WTC11 (cell line): ENCODE data around the gene TAF3. TPM values are rescaled to one million over a fixed set of nuclear protein-coding genes. Genes with fewer than 3 reads are reported as not detected.

ENCODE experiments used
- ATAC-seq: fragments of 200-7000 bp; cut with Tn5 transposase; 2 replicates; pipeline ENCODE4 v1.10.0; 2021; ENCODE audit warnings: mild to moderate bottlenecking, moderate library complexity
- CTCF ChIA-PET: fragments of 300-600 bp; sonication (Branson Sonifier 250); formaldehyde crosslinking; loops from one replicate; lab custom pipeline; 2021; ENCODE audit warnings: antibody characterized with exemption; lab: Charles Lee
- POLR2A ChIA-PET: fragments of 350-600 bp; sonication (Branson Sonifier 250); formaldehyde crosslinking; loops from one replicate; lab custom pipeline; 2021; ENCODE audit warnings: antibody characterized with exemption; lab: Charles Lee
- DNase-seq: peaks from one replicate; pipeline ENCODE4 v3.0.0; 2021; ENCODE audit warnings: low spot score
- H3K27ac Mint-ChIP-seq: 2 replicates; pipeline ENCODE4 v1.8.0; 2021; ENCODE audit warnings: mixed read lengths
- H3K27me3 Mint-ChIP-seq: 2 replicates; pipeline ENCODE4 v1.8.0; 2021; ENCODE audit warnings: low read depth, mild to moderate bottlenecking, moderate library complexity, mixed read lengths
- H3K36me3 Mint-ChIP-seq: 2 replicates; pipeline ENCODE4 v1.8.0; 2021; ENCODE audit warnings: mixed read lengths
- H3K4me1 Mint-ChIP-seq: 2 replicates; pipeline ENCODE4 v1.8.0; 2022; ENCODE audit warnings: mixed read lengths
- H3K4me3 Mint-ChIP-seq: 2 replicates; pipeline ENCODE4 v1.8.0; 2021; ENCODE audit warnings: mild to moderate bottlenecking, moderate library complexity, mixed read lengths
- H3K9me3 Mint-ChIP-seq: 2 replicates; pipeline ENCODE4 v1.8.0; 2021; ENCODE audit warnings: mixed read lengths
- CBFB ChIP-seq: sonication (generic); formaldehyde crosslinking; IDR thresholded peaks from 2 replicates; pipeline ENCODE4 v1.8.1; 2022; ENCODE audit warnings: mild to moderate bottlenecking, low read depth, missing genetic modification reagents
- JUN ChIP-seq: sonication (generic); formaldehyde crosslinking; IDR thresholded peaks from 2 replicates; pipeline ENCODE4 v1.8.0; 2023; ENCODE audit warnings: mild to moderate bottlenecking, missing genetic modification reagents
- ZNF138 ChIP-seq: sonication (generic); formaldehyde crosslinking; conservative IDR thresholded peaks from 2 replicates; pipeline ENCODE4 v1.8.1; 2022; ENCODE audit warnings: mild to moderate bottlenecking, moderate library complexity, missing genetic modification reagents
- ZNF423 ChIP-seq: fragments of 250-450 bp; sonication (Bioruptor Pico); IDR thresholded peaks from 2 replicates; pipeline ENCODE4 v2.1.2; 2022; ENCODE audit warnings: mild to moderate bottlenecking, moderate library complexity
- total RNA-seq: library from RNA; stranded (reverse); gene quantifications from 3 replicates; pipeline ENCODE4 v1.2.3, GENCODE V29; 2021
- TF ChIP-seq, protein P1 (sequence below): fragments of 200-600 bp; IDR thresholded peaks from 2 replicates; pipeline ENCODE4 v1.8.0; 2022; ENCODE audit warnings: antibody characterized with exemption
- TF ChIP-seq, protein P2 (sequence below): fragments of 250-450 bp; sonication (Bioruptor Pico); IDR thresholded peaks from 2 replicates; pipeline ENCODE4 v1.8.0; 2021; ENCODE audit warnings: mild to moderate bottlenecking
- TF ChIP-seq, protein P3 (sequence below): sonication (generic); formaldehyde crosslinking; conservative IDR thresholded peaks from 2 replicates; pipeline ENCODE4 v1.8.1; 2022; ENCODE audit warnings: mild to moderate bottlenecking, missing genetic modification reagents
- TF ChIP-seq, protein P4 (sequence below): fragments of 250-450 bp; sonication (Bioruptor Pico); IDR thresholded peaks from 2 replicates; pipeline ENCODE4 v1.9.0; 2021; ENCODE audit warnings: mild to moderate bottlenecking
- TF ChIP-seq, protein P5 (sequence below): fragments of 250-450 bp; sonication (Bioruptor Pico); IDR thresholded peaks from 2 replicates; pipeline ENCODE4 v2.1.2; 2022; ENCODE audit warnings: mild to moderate bottlenecking, moderate library complexity
- TF ChIP-seq, protein P6 (sequence below): sonication (generic); formaldehyde crosslinking; IDR thresholded peaks from 2 replicates; pipeline ENCODE4 v1.8.0; 2022; ENCODE audit warnings: mild to moderate bottlenecking, missing genetic modification reagents
- TF ChIP-seq, protein P7 (sequence below): sonication (generic); formaldehyde crosslinking; IDR thresholded peaks from 2 replicates; pipeline ENCODE4 v1.8.1; 2023; ENCODE audit warnings: mild to moderate bottlenecking, missing genetic modification reagents

The TAF3 gene
- total RNA-seq, 1 experiment from 2014 or later, result 8.9 TPM

DNA sequence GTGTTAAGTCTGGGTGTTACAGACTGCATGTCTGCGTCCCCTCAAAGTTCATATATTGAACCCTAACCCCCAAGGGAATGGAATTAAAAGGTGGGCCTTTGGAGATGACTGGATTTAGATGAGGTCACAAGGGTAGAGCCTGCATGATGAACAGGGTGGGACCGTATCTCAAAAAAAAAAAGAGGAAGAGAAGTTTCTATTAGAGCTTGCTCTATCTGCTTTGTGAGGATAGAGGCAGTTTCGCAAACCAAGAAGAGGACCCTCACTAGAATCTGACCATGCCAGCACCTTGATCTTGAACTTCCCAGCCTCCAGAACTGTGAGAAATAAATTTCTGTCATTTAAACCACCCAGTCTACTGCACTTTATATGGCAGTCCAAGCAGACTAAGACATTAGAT lies 31.9 kb upstream of the TAF3 start (continued):
- TF ChIP-seq, protein P1, sequence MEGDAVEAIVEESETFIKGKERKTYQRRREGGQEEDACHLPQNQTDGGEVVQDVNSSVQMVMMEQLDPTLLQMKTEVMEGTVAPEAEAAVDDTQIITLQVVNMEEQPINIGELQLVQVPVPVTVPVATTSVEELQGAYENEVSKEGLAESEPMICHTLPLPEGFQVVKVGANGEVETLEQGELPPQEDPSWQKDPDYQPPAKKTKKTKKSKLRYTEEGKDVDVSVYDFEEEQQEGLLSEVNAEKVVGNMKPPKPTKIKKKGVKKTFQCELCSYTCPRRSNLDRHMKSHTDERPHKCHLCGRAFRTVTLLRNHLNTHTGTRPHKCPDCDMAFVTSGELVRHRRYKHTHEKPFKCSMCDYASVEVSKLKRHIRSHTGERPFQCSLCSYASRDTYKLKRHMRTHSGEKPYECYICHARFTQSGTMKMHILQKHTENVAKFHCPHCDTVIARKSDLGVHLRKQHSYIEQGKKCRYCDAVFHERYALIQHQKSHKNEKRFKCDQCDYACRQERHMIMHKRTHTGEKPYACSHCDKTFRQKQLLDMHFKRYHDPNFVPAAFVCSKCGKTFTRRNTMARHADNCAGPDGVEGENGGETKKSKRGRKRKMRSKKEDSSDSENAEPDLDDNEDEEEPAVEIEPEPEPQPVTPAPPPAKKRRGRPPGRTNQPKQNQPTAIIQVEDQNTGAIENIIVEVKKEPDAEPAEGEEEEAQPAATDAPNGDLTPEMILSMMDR, result no peak
- no peak for TF ChIP-seq CBFB (CRISPR knock-in tag)
- no peak for TF ChIP-seq ZNF423 (CRISPR knock-in tag)
- TF ChIP-seq JUN (CRISPR knock-in tag), result no peak
- TF ChIP-seq, protein P2, sequence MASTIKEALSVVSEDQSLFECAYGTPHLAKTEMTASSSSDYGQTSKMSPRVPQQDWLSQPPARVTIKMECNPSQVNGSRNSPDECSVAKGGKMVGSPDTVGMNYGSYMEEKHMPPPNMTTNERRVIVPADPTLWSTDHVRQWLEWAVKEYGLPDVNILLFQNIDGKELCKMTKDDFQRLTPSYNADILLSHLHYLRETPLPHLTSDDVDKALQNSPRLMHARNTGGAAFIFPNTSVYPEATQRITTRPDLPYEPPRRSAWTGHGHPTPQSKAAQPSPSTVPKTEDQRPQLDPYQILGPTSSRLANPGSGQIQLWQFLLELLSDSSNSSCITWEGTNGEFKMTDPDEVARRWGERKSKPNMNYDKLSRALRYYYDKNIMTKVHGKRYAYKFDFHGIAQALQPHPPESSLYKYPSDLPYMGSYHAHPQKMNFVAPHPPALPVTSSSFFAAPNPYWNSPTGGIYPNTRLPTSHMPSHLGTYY (CRISPR knock-in tag), result no peak
- TF ChIP-seq, protein P3, sequence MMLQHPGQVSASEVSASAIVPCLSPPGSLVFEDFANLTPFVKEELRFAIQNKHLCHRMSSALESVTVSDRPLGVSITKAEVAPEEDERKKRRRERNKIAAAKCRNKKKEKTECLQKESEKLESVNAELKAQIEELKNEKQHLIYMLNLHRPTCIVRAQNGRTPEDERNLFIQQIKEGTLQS (CRISPR knock-in tag), result no peak
- TF ChIP-seq, protein P4, sequence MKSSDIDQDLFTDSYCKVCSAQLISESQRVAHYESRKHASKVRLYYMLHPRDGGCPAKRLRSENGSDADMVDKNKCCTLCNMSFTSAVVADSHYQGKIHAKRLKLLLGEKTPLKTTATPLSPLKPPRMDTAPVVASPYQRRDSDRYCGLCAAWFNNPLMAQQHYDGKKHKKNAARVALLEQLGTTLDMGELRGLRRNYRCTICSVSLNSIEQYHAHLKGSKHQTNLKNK, result no peak
- TF ChIP-seq, protein P5, sequence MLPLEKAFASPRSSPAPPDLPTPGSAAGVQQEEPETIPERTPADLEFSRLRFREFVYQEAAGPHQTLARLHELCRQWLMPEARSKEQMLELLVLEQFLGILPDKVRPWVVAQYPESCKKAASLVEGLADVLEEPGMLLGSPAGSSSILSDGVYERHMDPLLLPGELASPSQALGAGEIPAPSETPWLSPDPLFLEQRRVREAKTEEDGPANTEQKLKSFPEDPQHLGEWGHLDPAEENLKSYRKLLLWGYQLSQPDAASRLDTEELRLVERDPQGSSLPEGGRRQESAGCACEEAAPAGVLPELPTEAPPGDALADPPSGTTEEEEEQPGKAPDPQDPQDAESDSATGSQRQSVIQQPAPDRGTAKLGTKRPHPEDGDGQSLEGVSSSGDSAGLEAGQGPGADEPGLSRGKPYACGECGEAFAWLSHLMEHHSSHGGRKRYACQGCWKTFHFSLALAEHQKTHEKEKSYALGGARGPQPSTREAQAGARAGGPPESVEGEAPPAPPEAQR, result no peak
- no peak for TF ChIP-seq ZNF138
- TF ChIP-seq, all 79 proteins: peak for 0

DNA sequence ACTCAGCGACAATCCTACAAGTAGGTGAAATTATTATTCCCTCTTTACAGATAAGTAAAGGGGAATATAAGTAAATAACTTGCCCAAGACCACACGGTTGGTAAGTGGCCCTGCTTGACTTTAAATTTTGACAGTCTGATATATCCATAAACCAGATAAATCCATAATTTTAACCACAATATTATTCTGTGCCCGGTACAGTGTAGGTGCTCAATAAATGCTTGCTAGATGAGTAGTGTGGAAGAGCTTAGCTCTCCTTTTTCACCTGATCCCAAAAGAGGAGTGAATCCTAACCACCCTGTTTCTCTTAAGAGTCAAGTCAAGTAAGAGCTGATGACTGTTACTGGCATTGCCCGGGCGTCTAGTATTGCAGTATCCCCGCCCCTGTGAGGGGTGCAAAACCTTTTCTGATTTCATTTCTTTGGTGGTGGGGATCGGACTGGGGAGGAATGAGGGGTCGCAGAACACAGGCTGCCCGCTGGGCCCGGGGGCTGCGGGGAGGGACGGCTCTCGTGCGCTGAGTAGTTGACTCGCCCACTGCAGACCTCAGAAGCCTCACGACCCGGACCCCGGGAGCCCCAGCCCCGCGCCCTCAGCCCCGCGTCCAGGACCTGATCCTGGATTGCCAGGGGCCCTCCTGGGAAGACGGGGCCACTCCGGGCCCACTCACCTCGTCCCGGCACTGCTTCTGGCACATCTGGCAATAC lies 31.0 kb upstream of the TAF3 start:
- Mint-ChIP-seq H3K36me3 (peaks cover 3% of the 10 kb centered on the region), H3K27me3 (no peaks in the 10 kb centered on the region), H3K4me3 (no peak overlapping the region), H3K9me3 (no peaks in the 10 kb centered on the region), H3K4me1 (peaks cover 22% of the 10 kb centered on the region), H3K27ac (no peak overlapping the region)
- peak; percentile 22 for ATAC-seq
- POLR2A ChIA-PET, result interaction anchor here (0.5 to 1.7 kb wide), 5 partner anchors 11 to 232 kb away, joined by 3 to 15 read pairs (median 3); partner anchors contain the start of gene TAF3
- CTCF ChIA-PET, result interaction anchor here (0.5 to 1.5 kb wide), 5 partner anchors 31 to 262 kb away, joined by 3 to 9 read pairs (median 4); partner anchors contain the start of gene TAF3
- DNase-seq, result no peak
- TF ChIP-seq, protein P1, result no peak
- TF ChIP-seq, protein P6, sequence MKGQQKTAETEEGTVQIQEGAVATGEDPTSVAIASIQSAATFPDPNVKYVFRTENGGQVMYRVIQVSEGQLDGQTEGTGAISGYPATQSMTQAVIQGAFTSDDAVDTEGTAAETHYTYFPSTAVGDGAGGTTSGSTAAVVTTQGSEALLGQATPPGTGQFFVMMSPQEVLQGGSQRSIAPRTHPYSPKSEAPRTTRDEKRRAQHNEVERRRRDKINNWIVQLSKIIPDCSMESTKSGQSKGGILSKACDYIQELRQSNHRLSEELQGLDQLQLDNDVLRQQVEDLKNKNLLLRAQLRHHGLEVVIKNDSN, result no peak
- TF ChIP-seq, protein P7, sequence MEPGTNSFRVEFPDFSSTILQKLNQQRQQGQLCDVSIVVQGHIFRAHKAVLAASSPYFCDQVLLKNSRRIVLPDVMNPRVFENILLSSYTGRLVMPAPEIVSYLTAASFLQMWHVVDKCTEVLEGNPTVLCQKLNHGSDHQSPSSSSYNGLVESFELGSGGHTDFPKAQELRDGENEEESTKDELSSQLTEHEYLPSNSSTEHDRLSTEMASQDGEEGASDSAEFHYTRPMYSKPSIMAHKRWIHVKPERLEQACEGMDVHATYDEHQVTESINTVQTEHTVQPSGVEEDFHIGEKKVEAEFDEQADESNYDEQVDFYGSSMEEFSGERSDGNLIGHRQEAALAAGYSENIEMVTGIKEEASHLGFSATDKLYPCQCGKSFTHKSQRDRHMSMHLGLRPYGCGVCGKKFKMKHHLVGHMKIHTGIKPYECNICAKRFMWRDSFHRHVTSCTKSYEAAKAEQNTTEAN (CRISPR knock-in tag), result no peak
